ENCODE measurements around the gene GPNMB. TPM values are rescaled to one million over a fixed set of nuclear protein-coding genes. Genes with fewer than 3 reads are reported as not detected.

The GPNMB gene
- total RNA-seq, 1 donor = 60.9 TPM

DNA sequence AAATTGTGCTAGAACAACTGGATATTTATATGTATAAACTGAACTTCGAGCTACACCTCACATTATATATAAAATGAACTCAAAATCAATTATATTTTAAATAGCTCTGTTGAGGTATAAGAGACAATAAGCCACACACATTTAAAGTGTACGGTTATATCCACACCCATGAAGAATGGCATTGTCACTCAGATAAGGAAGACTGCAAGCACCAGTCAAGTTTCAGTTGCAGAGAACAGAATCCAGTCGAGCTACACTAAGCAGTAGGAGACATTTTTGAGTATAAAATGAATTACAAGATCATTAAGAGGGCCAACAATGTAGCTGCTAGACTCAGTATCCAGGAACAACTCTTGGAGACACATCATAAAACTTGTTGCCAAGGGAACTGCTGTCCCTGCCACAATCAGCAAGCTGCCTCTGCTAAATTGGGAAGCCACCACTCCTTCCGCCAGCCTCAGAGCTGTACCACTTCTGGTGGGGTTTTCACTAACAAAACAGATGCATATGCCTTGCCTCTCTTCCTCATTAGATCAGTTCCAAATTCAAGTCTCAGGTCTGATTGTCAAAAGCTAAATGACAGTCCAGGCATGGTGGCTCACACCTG lies 19.6 kb upstream of the GPNMB start:
- DNase-seq (ENCODE audit: low read depth) = no peak
- TF ChIP-seq, protein P1, sequence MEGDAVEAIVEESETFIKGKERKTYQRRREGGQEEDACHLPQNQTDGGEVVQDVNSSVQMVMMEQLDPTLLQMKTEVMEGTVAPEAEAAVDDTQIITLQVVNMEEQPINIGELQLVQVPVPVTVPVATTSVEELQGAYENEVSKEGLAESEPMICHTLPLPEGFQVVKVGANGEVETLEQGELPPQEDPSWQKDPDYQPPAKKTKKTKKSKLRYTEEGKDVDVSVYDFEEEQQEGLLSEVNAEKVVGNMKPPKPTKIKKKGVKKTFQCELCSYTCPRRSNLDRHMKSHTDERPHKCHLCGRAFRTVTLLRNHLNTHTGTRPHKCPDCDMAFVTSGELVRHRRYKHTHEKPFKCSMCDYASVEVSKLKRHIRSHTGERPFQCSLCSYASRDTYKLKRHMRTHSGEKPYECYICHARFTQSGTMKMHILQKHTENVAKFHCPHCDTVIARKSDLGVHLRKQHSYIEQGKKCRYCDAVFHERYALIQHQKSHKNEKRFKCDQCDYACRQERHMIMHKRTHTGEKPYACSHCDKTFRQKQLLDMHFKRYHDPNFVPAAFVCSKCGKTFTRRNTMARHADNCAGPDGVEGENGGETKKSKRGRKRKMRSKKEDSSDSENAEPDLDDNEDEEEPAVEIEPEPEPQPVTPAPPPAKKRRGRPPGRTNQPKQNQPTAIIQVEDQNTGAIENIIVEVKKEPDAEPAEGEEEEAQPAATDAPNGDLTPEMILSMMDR (IDR thresholded peaks at IDR 0.05; ENCODE audit: insufficient read depth, low read depth, low read length) = no peak
- no peak overlapping the region for H3K4me3 ChIP-seq (ENCODE audit: low read depth, low read length)

DNA sequence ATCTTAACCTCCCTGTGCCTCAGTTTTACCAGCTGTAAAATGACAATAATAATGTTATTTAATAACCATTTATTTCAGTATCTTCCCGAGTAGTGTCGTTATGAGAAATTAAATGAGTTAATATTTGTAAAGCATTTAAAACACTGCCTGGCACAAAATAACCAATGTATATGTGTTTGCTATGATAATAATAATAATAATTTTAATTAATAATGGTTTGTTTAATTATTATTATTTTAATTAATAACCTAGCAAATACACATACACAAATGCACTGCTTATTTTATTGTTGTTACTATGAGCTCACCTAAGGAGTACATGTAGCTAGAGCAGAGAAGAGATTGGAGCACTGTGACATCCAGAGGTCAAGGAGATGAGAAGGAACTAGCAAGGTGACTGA lies 18.2 kb upstream of the GPNMB start:
- DNase-seq (ENCODE audit: low read depth) = no peak
- TF ChIP-seq, protein P1 (IDR thresholded peaks at IDR 0.05; ENCODE audit: insufficient read depth, low read depth, low read length) = no peak
- H3K4me3 ChIP-seq (ENCODE audit: low read depth, low read length) = no peak overlapping the region

DNA sequence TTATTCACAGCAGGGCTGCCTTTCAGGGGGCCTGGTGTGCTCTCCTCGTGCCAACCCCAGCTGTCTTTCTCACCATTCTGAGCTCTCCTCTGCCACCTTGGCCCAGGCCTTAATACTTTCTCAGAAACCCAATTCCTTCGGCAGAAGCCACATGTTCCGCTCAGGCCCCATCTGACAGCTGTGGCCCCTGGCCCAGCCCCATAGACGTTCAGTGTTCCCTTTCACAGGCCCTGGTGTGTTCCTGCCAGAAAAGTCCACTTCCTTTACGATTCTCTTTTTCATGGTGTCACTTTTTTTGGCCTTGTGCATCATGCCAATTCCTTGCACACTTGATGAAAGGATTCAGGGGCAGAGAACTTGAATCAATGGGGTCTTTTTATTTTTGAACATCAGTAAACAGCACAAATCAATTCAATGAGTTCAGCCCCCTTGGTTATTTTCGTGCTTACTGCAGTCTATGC lies 15.9 kb upstream of the GPNMB start:
- H3K4me3 ChIP-seq (ENCODE audit: low read depth, low read length) = no peak overlapping the region
- DNase-seq (ENCODE audit: low read depth) = no peak
- TF ChIP-seq, protein P1 (IDR thresholded peaks at IDR 0.05; ENCODE audit: insufficient read depth, low read depth, low read length) = no peak

DNA sequence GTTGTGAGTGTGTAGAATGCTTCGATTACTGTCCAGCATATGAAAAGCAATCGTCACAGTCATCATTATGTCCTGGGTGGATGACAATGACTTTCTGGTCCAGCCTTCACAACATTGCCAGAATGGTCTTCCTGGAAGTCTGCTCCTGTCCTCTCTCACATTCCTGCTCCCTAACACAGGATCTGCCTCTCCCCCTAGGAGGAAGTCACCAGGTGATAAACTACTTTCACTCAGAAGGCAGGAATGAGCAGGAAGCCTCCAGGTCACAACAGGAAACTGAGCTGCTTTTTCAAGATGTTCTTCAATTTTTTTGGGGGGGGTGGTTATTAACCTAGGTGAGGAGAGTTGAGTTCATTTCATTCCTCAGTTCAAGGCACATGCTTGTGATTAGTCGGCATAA lies 13.6 kb upstream of the GPNMB start:
- H3K4me3 ChIP-seq (ENCODE audit: low read depth, low read length) = no peak overlapping the region
- TF ChIP-seq, protein P1 (IDR thresholded peaks at IDR 0.05; ENCODE audit: insufficient read depth, low read depth, low read length) = no peak
- DNase-seq (ENCODE audit: low read depth) = no peak

DNA sequence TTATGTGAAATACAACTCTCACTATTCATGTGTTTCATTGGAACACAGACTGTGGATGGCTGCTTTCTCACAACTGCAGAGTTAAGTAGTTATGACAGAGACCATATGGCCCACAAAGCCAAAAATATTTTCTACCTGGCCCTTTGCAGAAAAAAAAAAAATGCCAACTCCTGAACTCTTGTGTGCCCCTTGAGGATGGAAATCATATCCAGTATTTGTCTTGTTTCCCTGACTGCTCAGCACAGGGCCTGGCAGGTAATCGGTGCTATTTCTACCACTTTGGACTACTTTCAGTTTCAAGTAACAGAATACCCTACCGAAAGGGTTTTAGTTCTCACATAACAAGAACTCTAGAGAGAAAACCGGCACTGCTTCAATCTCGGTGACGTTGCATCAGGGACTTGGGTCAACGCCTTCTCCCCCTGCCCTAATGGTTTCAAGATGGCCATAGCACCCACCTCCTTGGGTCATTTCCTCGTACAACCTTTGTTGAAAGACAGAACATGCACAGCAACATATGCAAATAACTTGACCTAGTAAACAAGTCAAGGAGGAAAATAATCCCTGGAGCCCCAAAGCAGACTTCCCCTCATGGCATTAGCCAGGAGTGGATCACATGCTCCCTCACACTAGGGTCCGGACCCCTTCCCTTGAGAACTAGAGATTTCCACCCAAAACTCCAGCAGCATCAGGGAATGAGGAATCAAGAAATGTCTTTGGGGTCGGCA lies 11.8 kb upstream of the GPNMB start:
- peak overlapping the region; percentile 25 for H3K4me3 ChIP-seq (ENCODE audit: low read depth, low read length)
- TF ChIP-seq, protein P1 (IDR thresholded peaks at IDR 0.05; ENCODE audit: insufficient read depth, low read depth, low read length) = no peak
- DNase-seq (ENCODE audit: low read depth) = no peak

DNA sequence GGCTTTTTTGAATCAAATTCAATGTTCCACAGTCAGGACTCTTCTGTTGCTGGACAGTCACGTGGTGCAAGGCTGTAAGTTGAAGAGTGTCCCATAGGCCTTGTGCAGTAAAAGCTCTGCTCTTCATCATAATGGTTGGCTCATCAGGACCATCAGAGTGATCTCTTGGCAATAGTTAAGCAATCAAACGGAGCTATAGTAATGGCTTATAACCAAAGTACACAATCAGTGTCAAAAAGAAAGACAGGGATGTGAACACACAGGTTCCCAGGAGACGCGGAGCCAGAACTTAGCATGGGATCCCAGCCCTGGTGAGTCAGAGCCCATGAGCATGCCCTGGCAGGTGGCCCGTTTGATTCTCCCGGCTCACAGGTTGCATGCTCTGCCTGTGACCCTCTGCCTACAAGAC lies 10.8 kb upstream of the GPNMB start:
- TF ChIP-seq, protein P1 (IDR thresholded peaks at IDR 0.05; ENCODE audit: insufficient read depth, low read depth, low read length) = no peak
- DNase-seq (ENCODE audit: low read depth) = no peak
- no peak overlapping the region for H3K4me3 ChIP-seq (ENCODE audit: low read depth, low read length)

Data from fibroblast of villous mesenchyme (primary cell).